ENCODE data around the gene MUC6. TPM values are rescaled to one million over a fixed set of nuclear protein-coding genes. Genes with fewer than 3 reads are reported as not detected.

The MUC6 gene
- total RNA-seq, 2 donors from 2014 or later: 0.10 TPM; not detected in 1

GRCh38 chr11:1041471-1041870 lies 5.0 kb upstream of the MUC6 start:
- intact Hi-C loops (cut with DNase I): no loop called here
- Histone ChIP-seq H3K27ac (no peak overlapping the region), H3K27me3 (no peaks in the 10 kb centered on the region)

GRCh38 chr11:1041149-1041467 lies 4.6 kb upstream of the MUC6 start:
- Histone ChIP-seq H3K9me3 (no peaks in the 10 kb centered on the region), H3K27me3 (no peaks in the 10 kb centered on the region)

More at GRCh38 chr11:1041471-1041870, 5.0 kb upstream of the MUC6 start:
- TF ChIP-seq CTCF (IDR thresholded peaks at IDR 0.05): no peak
- H3K9ac ChIP-seq (ENCODE audit: low read depth in 2 of 2, low read length in 2 of 2): no peak overlapping the region
- H3K9me3 ChIP-seq: no peaks in the 10 kb centered on the region
- no peaks in the 10 kb centered on the region for H3K4me1 ChIP-seq
- no peaks in the 10 kb centered on the region for H3K36me3 ChIP-seq
- no peak for DNase-seq
- H3K4me3 ChIP-seq: no peak overlapping the region

GRCh38 chr11:1040428-1041148 lies 4.1 kb upstream of the MUC6 start:
- no peaks in the 10 kb centered on the region for H3K27me3 ChIP-seq
- H3K36me3 ChIP-seq: no peaks in the 10 kb centered on the region
- no peak for TF ChIP-seq CTCF (IDR thresholded peaks at IDR 0.05)
- no peaks in the 10 kb centered on the region for H3K9me3 ChIP-seq
- intact Hi-C loops (cut with DNase I): no loop called here
- no peaks in the 10 kb centered on the region for H3K4me1 ChIP-seq
- no peak overlapping the region for H3K27ac ChIP-seq
- H3K4me3 ChIP-seq: no peak overlapping the region
- no peak for DNase-seq
- H3K9ac ChIP-seq (ENCODE audit: low read depth in 2 of 2, low read length in 2 of 2): no peak overlapping the region

More at GRCh38 chr11:1041149-1041467, 4.6 kb upstream of the MUC6 start:
- Histone ChIP-seq H3K27ac (no peak overlapping the region), H3K4me3 (no peak overlapping the region), H3K9ac (ENCODE audit: low read depth in 2 of 2, low read length in 2 of 2) (no peak overlapping the region), H3K4me1 (no peaks in the 10 kb centered on the region), H3K36me3 (no peaks in the 10 kb centered on the region)
- intact Hi-C loops (cut with DNase I): no loop called here
- TF ChIP-seq CTCF (IDR thresholded peaks at IDR 0.05): no peak
- DNase-seq: no peak

- intact Hi-C loops (cut with DNase I): no loop called here
- Histone ChIP-seq H3K9me3 (no peaks in the 10 kb centered on the region), H3K36me3 (no peaks in the 10 kb centered on the region), H3K27me3 (no peaks in the 10 kb centered on the region), H3K9ac (ENCODE audit: low read depth in 2 of 2, low read length in 2 of 2) (no peak overlapping the region), H3K4me1 (no peaks in the 10 kb centered on the region), H3K4me3 (no peak overlapping the region), H3K27ac (no peak overlapping the region)
- TF ChIP-seq CTCF (IDR thresholded peaks at IDR 0.05): no peak
- DNase-seq: no peak
Observed at GRCh38 chr11:1039481-1040427, 3.2 kb upstream of the MUC6 start.

GRCh38 chr11:1038921-1039320 lies 2.4 kb upstream of the MUC6 start:
- no peaks in the 10 kb centered on the region for H3K27me3 ChIP-seq
- intact Hi-C loops (cut with DNase I): no loop called here
- no peak for TF ChIP-seq CTCF (IDR thresholded peaks at IDR 0.05)
- no peak overlapping the region for H3K27ac ChIP-seq
- H3K9me3 ChIP-seq: no peaks in the 10 kb centered on the region
- H3K36me3 ChIP-seq: no peaks in the 10 kb centered on the region
- H3K9ac ChIP-seq (ENCODE audit: low read depth in 2 of 2, low read length in 2 of 2): no peak overlapping the region
- DNase-seq: no peak
- no peaks in the 10 kb centered on the region for H3K4me1 ChIP-seq
- H3K4me3 ChIP-seq: no peak overlapping the region

All from colonic mucosa (tissue), 4 donors.